Measurements from ENCODE around the gene NDUFC1. TPM values are rescaled to one million over a fixed set of nuclear protein-coding genes. Genes with fewer than 3 reads are reported as not detected.

NDUFC1 gene
- total RNA-seq, 1 experiment from 2014 or later = 61.7 TPM

DNA sequence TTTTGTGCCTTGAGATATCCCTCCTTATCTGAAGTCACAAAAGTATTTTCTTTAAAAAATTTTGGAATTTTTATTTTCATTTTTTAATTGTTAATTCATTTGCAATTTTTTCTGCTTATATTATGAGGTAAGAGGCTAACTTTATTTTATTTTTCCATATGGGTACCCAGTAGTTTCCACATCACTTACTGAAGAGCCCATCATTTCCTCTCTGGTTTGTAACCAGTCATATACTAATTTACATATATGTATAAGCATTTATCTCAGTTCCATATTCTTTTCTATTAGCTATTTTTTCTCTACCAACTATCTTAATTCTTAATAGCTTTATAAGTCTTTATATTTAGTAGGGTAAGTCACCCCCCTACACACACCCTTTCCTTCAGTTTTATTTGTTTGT, 49.2 kb downstream of the NDUFC1 start:
- H3K4me3 Mint-ChIP-seq = no peak overlapping the region
- ChIA-PET POLR2A (no interaction called here), CTCF (interaction anchor here (1.8 kb wide), 1 partner anchor 42 kb away, joined by 6 read pairs; no protein-coding TSS in a partner anchor)
- no peaks in the 10 kb centered on the region for H3K36me3 Mint-ChIP-seq
- H3K9me3 Mint-ChIP-seq = no peaks in the 10 kb centered on the region
- ATAC-seq = no peak
- H3K4me1 Mint-ChIP-seq = peaks cover 2% of the 10 kb centered on the region; the same call in 1 of the 2 replicates
- no peak for DNase-seq (ENCODE audit: low spot score)
- no peak overlapping the region for H3K27ac Mint-ChIP-seq
- no peak for TF ChIP-seq ZNF396 (CRISPR knock-in tag; IDR thresholded peaks at IDR 0.05; ENCODE audit: borderline replicate concordance)
- TF ChIP-seq GRHL2 (CRISPR knock-in tag; IDR thresholded peaks at IDR 0.05; ENCODE audit: insufficient replicate concordance, severe bottlenecking) = no peak
- no peak for TF ChIP-seq FOXP4 (CRISPR knock-in tag; IDR thresholded peaks at IDR 0.05)
- no peaks in the 10 kb centered on the region for H3K27me3 Mint-ChIP-seq (ENCODE audit: low read depth)

DNA sequence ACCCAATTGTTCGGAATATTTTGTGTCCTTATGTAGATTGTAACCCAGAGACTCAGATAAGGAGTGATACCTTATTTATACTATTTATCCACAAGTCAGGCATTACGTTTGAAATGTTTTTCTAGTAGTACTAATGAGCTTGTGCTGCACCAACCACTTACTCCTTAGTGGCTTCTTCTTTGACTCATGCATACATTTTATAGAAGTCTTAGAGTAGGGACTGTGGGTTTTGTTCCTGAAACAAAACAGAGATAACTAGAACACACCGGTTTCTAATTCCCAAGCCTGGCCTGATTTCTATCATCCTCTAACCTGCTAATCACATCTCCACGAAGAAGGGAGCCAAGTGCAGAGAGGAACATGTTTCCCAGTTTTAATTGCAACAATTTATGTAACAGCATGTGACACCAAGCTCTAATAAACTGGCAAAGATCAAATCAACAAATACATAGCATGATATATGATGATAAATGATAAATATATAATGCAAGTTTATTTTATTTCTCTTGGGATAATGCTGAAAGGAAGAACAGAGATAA, 54.5 kb downstream of the NDUFC1 start:
- CTCF ChIA-PET = interaction anchor here (1.7 to 2.0 kb wide), 2 partner anchors 33 to 48 kb away, joined by 4 to 5 read pairs; partner anchors contain the start of gene MGARP

More for the DNA sequence above, 54.5 kb downstream of the NDUFC1 start:
- Mint-ChIP-seq H3K4me3 (no peak overlapping the region), H3K9me3 (no peaks in the 10 kb centered on the region), H3K36me3 (no peaks in the 10 kb centered on the region), H3K27me3 (ENCODE audit: low read depth) (no peaks in the 10 kb centered on the region), H3K4me1 (peaks cover 4% of the 10 kb centered on the region), H3K27ac (no peak overlapping the region)
- POLR2A ChIA-PET = no interaction called here
- DNase-seq (ENCODE audit: low spot score) (no peak), ATAC-seq (no peak)
- TF ChIP-seq GTF2I (CRISPR knock-in tag; conservative IDR thresholded peaks at IDR 0.05) = no peak
- no peak for TF ChIP-seq ATF6 (CRISPR knock-in tag; IDR thresholded peaks at IDR 0.05)
- TF ChIP-seq GRHL2 (CRISPR knock-in tag; IDR thresholded peaks at IDR 0.05; ENCODE audit: insufficient replicate concordance, severe bottlenecking) = no peak
- TF ChIP-seq FOXJ3 (CRISPR knock-in tag; IDR thresholded peaks at IDR 0.05; ENCODE audit: borderline replicate concordance) = no peak
- no peak for TF ChIP-seq ATF1 (CRISPR knock-in tag; IDR thresholded peaks at IDR 0.05)
- TF ChIP-seq MXD4 (CRISPR knock-in tag; IDR thresholded peaks at IDR 0.05; ENCODE audit: borderline replicate concordance) = no peak
- TF ChIP-seq ZNF232 (CRISPR knock-in tag; IDR thresholded peaks at IDR 0.05) = no peak
- TF ChIP-seq ZBTB21 (CRISPR knock-in tag; IDR thresholded peaks at IDR 0.05; ENCODE audit: borderline replicate concordance) = no peak
- no peak for TF ChIP-seq FOXP1 (CRISPR knock-in tag; IDR thresholded peaks at IDR 0.05; ENCODE audit: borderline replicate concordance)
- TF ChIP-seq NR3C1 (CRISPR knock-in tag; conservative IDR thresholded peaks at IDR 0.05; ENCODE audit: low read depth) = no peak
- TF ChIP-seq TEAD1 (CRISPR knock-in tag; IDR thresholded peaks at IDR 0.05) = no peak
- no peak for TF ChIP-seq PREB (CRISPR knock-in tag; IDR thresholded peaks at IDR 0.05; ENCODE audit: borderline replicate concordance)
- TF ChIP-seq SMAD3 (CRISPR knock-in tag; IDR thresholded peaks at IDR 0.05; ENCODE audit: borderline replicate concordance) = no peak
- TF ChIP-seq STAT6 (CRISPR knock-in tag; conservative IDR thresholded peaks at IDR 0.05; ENCODE audit: low read depth) = no peak
- no peak for TF ChIP-seq ZNF281 (CRISPR knock-in tag; IDR thresholded peaks at IDR 0.05)
- TF ChIP-seq NFE2L1 (CRISPR knock-in tag; IDR thresholded peaks at IDR 0.05) = no peak
- TF ChIP-seq IRF2 (CRISPR knock-in tag; IDR thresholded peaks at IDR 0.05; ENCODE audit: borderline replicate concordance, low read depth) = no peak

Data from WTC11 (cell line).